ENCODE data around the gene SLC25A21. TPM values are rescaled to one million over a fixed set of nuclear protein-coding genes. Genes with fewer than 3 reads are reported as not detected.

The SLC25A21 gene
- total RNA-seq, 1 experiment from 2014 or later: 7.1 TPM

DNA sequence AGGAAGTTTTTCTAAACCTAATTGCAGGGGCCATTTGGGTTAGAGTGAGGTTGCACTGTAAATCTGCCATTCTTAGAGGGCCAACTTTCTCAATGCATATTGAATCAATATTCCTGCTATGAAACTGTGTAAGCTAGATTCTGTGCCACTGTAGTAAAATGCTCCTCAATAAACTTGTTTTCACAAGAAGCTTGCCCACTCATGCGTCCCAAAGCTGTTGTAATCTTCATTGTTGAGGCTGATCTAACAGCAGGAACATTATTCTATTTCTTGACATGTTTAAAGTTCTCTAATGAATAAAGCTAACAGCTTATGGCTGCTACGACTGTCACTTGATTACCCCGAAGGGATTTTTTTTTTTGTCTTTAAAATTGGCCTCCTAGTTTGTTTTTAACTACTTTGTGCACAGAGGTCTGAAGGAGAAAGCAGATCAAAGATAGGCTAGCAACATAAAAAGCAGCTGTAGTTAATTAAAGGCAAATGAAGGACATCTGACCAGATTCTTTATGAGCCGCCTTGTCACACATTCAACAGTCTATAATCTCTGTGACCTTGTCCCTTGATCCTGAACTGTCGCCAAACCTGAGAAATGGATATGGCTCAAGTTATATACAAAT lies 267.0 kb downstream of the SLC25A21 start:
- Mint-ChIP-seq H3K4me1 (peaks cover 0 to 3% of the 10 kb centered on the region in 2 experiments; a peak in 2 of 4 replicates), H3K36me3 (ENCODE audit: insufficient read depth in 1 of 3, low read depth in 3 of 3) (no peaks in the 10 kb centered on the region; a peak in 1 of 7 replicates), H3K9me3 (no peaks in the 10 kb centered on the region), H3K27me3 (ENCODE audit: low read depth) (peaks cover 3% of the 10 kb centered on the region; the same call in 1 of the 2 replicates), H3K27ac (no peak overlapping the region), H3K4me3 (no peak overlapping the region)
- no peak overlapping the region for H3K4me2 ChIP-seq (ENCODE audit: insufficient read depth, insufficient read length, low read length)
- H3K23me2 ChIP-seq (ENCODE audit: insufficient read length, low read depth, low read length, poor library complexity, severe bottlenecking): no peaks in the 10 kb centered on the region
- no peak overlapping the region for H3K56ac ChIP-seq (ENCODE audit: insufficient read length, low read depth, low read length)
- TF ChIP-seq, protein P1, sequence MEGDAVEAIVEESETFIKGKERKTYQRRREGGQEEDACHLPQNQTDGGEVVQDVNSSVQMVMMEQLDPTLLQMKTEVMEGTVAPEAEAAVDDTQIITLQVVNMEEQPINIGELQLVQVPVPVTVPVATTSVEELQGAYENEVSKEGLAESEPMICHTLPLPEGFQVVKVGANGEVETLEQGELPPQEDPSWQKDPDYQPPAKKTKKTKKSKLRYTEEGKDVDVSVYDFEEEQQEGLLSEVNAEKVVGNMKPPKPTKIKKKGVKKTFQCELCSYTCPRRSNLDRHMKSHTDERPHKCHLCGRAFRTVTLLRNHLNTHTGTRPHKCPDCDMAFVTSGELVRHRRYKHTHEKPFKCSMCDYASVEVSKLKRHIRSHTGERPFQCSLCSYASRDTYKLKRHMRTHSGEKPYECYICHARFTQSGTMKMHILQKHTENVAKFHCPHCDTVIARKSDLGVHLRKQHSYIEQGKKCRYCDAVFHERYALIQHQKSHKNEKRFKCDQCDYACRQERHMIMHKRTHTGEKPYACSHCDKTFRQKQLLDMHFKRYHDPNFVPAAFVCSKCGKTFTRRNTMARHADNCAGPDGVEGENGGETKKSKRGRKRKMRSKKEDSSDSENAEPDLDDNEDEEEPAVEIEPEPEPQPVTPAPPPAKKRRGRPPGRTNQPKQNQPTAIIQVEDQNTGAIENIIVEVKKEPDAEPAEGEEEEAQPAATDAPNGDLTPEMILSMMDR (conservative IDR thresholded peaks at IDR 0.05): no peak
- no peak overlapping the region for H3K4ac ChIP-seq (ENCODE audit: low read depth, low read length)
- no CpG with 5 or more reads among the region's 5 CpGs for WGBS (ENCODE audit: extremely low coverage, insufficient read length, low lambda C conversion rate)
- H3K27me3 ChIP-seq (ENCODE audit: insufficient read depth, low read length): no peaks in the 10 kb centered on the region
- H4K5ac ChIP-seq (ENCODE audit: insufficient read length, low read depth, low read length): no peak overlapping the region
- no peaks in the 10 kb centered on the region for H3K79me1 ChIP-seq (ENCODE audit: insufficient read depth, low read depth, low read length, poor library complexity, severe bottlenecking)
- H3K18ac ChIP-seq (ENCODE audit: insufficient read length, low read depth, low read length): no peak overlapping the region
- H3K23ac ChIP-seq (ENCODE audit: insufficient read length, low read depth, low read length): no peak overlapping the region
- H2BK15ac ChIP-seq (ENCODE audit: low read depth, low read length): no peak overlapping the region
- no peak overlapping the region for H3K9ac ChIP-seq (ENCODE audit: extremely low read depth, insufficient read length, low read length)
- no peak overlapping the region for H2BK20ac ChIP-seq (ENCODE audit: low read depth, low read length, poor library complexity, severe bottlenecking)
- no peak overlapping the region for H4K8ac ChIP-seq (replicated peaks; ENCODE audit: insufficient read length, low read depth, low read length)
- no peaks in the 10 kb centered on the region for H3K9me3 ChIP-seq (ENCODE audit: control insufficient read depth, low read depth, low read length)
- no peak overlapping the region for H4K91ac ChIP-seq (ENCODE audit: insufficient read length, low read depth, low read length)
- DNase-seq: no peak
- H2BK5ac ChIP-seq (ENCODE audit: insufficient read length, low read length): no peak overlapping the region
- H2BK120ac ChIP-seq (ENCODE audit: low read depth, low read length, poor library complexity, severe bottlenecking): no peak overlapping the region
- H3K27ac ChIP-seq (ENCODE audit: insufficient read length, low read depth, low read length): no peak overlapping the region
- H2AK5ac ChIP-seq (ENCODE audit: insufficient read length, low read length): no peak overlapping the region
- no peaks in the 10 kb centered on the region for H4K20me1 ChIP-seq (ENCODE audit: control insufficient read depth, insufficient read depth, insufficient read length)
- H2AFZ ChIP-seq (ENCODE audit: low read length): no peak overlapping the region
- H3K14ac ChIP-seq (ENCODE audit: insufficient read depth, low read length): no peak overlapping the region
- no peak overlapping the region for H2BK12ac ChIP-seq (ENCODE audit: insufficient read length, low read depth, low read length)
- H3T11ph ChIP-seq (ENCODE audit: low read length): no peak overlapping the region
- H3K4me1 ChIP-seq (ENCODE audit: insufficient read depth, low read length): no peaks in the 10 kb centered on the region
- H3K79me2 ChIP-seq (ENCODE audit: insufficient read depth, low read length): no peaks in the 10 kb centered on the region

All from H9 (cell line).